H9 (cell line): ENCODE measurements around the gene MICAL3. TPM values are rescaled to one million over a fixed set of nuclear protein-coding genes. Genes with fewer than 3 reads are reported as not detected.

ENCODE experiments used
- DNase-seq: peaks from one replicate; pipeline ENCODE4 v3.0.0-alpha.2; 2017
- H2AFZ ChIP-seq: one replicate; pipeline ENCODE4 v1.6.1; 2013; ENCODE audit warnings: mild to moderate bottlenecking, low read length, control low read depth, moderate library complexity
- H2AK5ac ChIP-seq: 2 replicates; pipeline ENCODE4 v1.6.1; 2013; ENCODE audit warnings: low read length, control low read depth, mixed read lengths; ENCODE audit not compliant: insufficient read length
- H2BK120ac ChIP-seq: one replicate; pipeline ENCODE4 v1.6.1; 2013; ENCODE audit warnings: low read depth, mild to moderate bottlenecking, low read length, control low read depth, inconsistent platforms; ENCODE audit not compliant: poor library complexity, severe bottlenecking
- H2BK12ac ChIP-seq: 2 replicates; pipeline ENCODE4 v1.6.1; 2013; ENCODE audit warnings: low read length, control low read depth, mixed read lengths, low read depth; ENCODE audit not compliant: insufficient read length
- H2BK15ac ChIP-seq: 2 replicates; pipeline ENCODE4 v1.6.1; 2013; ENCODE audit warnings: low read depth, low read length, control low read depth
- H2BK20ac ChIP-seq: one replicate; pipeline ENCODE4 v1.6.1; 2013; ENCODE audit warnings: low read depth, mild to moderate bottlenecking, low read length, control low read depth, inconsistent platforms; ENCODE audit not compliant: poor library complexity, severe bottlenecking
- H2BK5ac ChIP-seq: 2 replicates; pipeline ENCODE4 v1.6.1; 2013; ENCODE audit warnings: low read length, control low read depth, mixed read lengths; ENCODE audit not compliant: insufficient read length
- H3K14ac ChIP-seq: 2 replicates; pipeline ENCODE4 v1.6.1; 2013; ENCODE audit warnings: low read length, control low read depth; ENCODE audit not compliant: insufficient read depth
- H3K18ac ChIP-seq: 2 replicates; pipeline ENCODE4 v1.6.1; 2013; ENCODE audit warnings: low read depth, mild to moderate bottlenecking, mixed read lengths, low read length, control low read depth; ENCODE audit not compliant: insufficient read length
- H3K23ac ChIP-seq: 2 replicates; pipeline ENCODE4 v1.6.1; 2013; ENCODE audit warnings: low read length, control low read depth, mixed read lengths, low read depth; ENCODE audit not compliant: insufficient read length
- H3K23me2 ChIP-seq: 2 replicates; pipeline ENCODE4 v1.6.1; 2013; ENCODE audit warnings: low read depth, mild to moderate bottlenecking, mixed read lengths, low read length, control low read depth; ENCODE audit not compliant: insufficient read length, poor library complexity, severe bottlenecking
- H3K27ac ChIP-seq: 2 replicates; pipeline ENCODE4 v1.5.1; 2013; ENCODE audit warnings: low read length, control low read depth, mixed read lengths, low read depth; ENCODE audit not compliant: insufficient read length
- H3K27me3 ChIP-seq: 2 replicates; pipeline ENCODE4 v1.6.1; 2013; ENCODE audit warnings: low read length, control low read depth, inconsistent platforms; ENCODE audit not compliant: insufficient read depth
- H3K4ac ChIP-seq: 2 replicates; pipeline ENCODE4 v1.6.1; 2013; ENCODE audit warnings: low read depth, mild to moderate bottlenecking, control low read depth, inconsistent platforms, low read length, moderate library complexity
- H3K4me1 ChIP-seq: 2 replicates; pipeline ENCODE4 v1.6.1; 2013; ENCODE audit warnings: low read length, control low read depth, inconsistent platforms; ENCODE audit not compliant: insufficient read depth
- H3K4me2 ChIP-seq: 2 replicates; pipeline ENCODE4 v1.6.1; 2013; ENCODE audit warnings: low read length, control low read depth, mixed read lengths; ENCODE audit not compliant: insufficient read length, insufficient read depth
- H3K56ac ChIP-seq: 2 replicates; pipeline ENCODE4 v1.6.1; 2013; ENCODE audit warnings: low read depth, mild to moderate bottlenecking, mixed read lengths, low read length, control low read depth; ENCODE audit not compliant: insufficient read length
- H3K79me1 ChIP-seq: 2 replicates; pipeline ENCODE4 v1.6.1; 2013; ENCODE audit warnings: low read depth, mild to moderate bottlenecking, moderate library complexity, low read length, control low read depth, inconsistent platforms; ENCODE audit not compliant: insufficient read depth, poor library complexity, severe bottlenecking
- H3K79me2 ChIP-seq: 2 replicates; pipeline ENCODE4 v1.6.1; 2013; ENCODE audit warnings: low read length, control low read depth, inconsistent platforms; ENCODE audit not compliant: insufficient read depth
- H3K9ac ChIP-seq: 2 replicates; pipeline ENCODE4 v1.6.1; 2013; ENCODE audit warnings: low read length, control low read depth, mixed read lengths; ENCODE audit not compliant: insufficient read length; ENCODE audit errors: extremely low read depth
- H3K9me3 ChIP-seq: one replicate; pipeline ENCODE4 v1.6.1; 2013; ENCODE audit warnings: low read depth, low read length, inconsistent platforms; ENCODE audit not compliant: control insufficient read depth
- H3T11ph ChIP-seq: one replicate; pipeline ENCODE4 v1.6.1; 2013; ENCODE audit warnings: mild to moderate bottlenecking, low read length, control low read depth, inconsistent platforms
- H4K20me1 ChIP-seq: one replicate; pipeline ENCODE4 v1.6.1; 2013; ENCODE audit not compliant: control insufficient read depth, insufficient read length, insufficient read depth
- H4K5ac ChIP-seq: 2 replicates; pipeline ENCODE4 v1.6.1; 2013; ENCODE audit warnings: low read depth, mild to moderate bottlenecking, mixed read lengths, low read length, control low read depth; ENCODE audit not compliant: insufficient read length
- H4K8ac ChIP-seq: replicated peaks from 2 replicates; pipeline ENCODE4 v1.6.1; 2013; ENCODE audit warnings: low read length, control low read depth, mixed read lengths, low read depth; ENCODE audit not compliant: insufficient read length
- H4K91ac ChIP-seq: 2 replicates; pipeline ENCODE4 v1.6.1; 2013; ENCODE audit warnings: low read depth, mild to moderate bottlenecking, moderate library complexity, mixed read lengths, low read length, control low read depth; ENCODE audit not compliant: insufficient read length
- H3K27ac Mint-ChIP-seq, 3 experiments: 2 replicates in 2 of 3; 3 replicates in 1 of 3; pipeline ENCODE4 v1.8.0; 2020 to 2021; ENCODE audit warnings: mixed read lengths in 3 of 3, mild to moderate bottlenecking in 1 of 3, moderate library complexity in 1 of 3
- H3K27me3 Mint-ChIP-seq: 2 replicates; pipeline ENCODE4 v1.8.0; 2021; ENCODE audit warnings: low read depth, mild to moderate bottlenecking, moderate library complexity, mixed read lengths
- H3K36me3 Mint-ChIP-seq, 3 experiments: 2 replicates in 2 of 3; 3 replicates in 1 of 3; pipeline ENCODE4 v1.8.0; 2020 to 2021; ENCODE audit warnings: low read depth in 3 of 3, mixed read lengths in 3 of 3; ENCODE audit not compliant: insufficient read depth in 1 of 3
- H3K4me1 Mint-ChIP-seq, 2 experiments: 2 replicates each; pipeline ENCODE4 v1.8.0; 2020; ENCODE audit warnings: mixed read lengths in 2 of 2
- H3K4me3 Mint-ChIP-seq, 2 experiments: 2 replicates in 1 of 2; 3 replicates in 1 of 2; pipeline ENCODE4 v1.8.0; 2020 to 2021; ENCODE audit warnings: mild to moderate bottlenecking in 2 of 2, mixed read lengths in 2 of 2, moderate library complexity in 1 of 2
- H3K9me3 Mint-ChIP-seq, 2 experiments: 2 replicates in 1 of 2; 3 replicates in 1 of 2; pipeline ENCODE4 v1.8.0; 2020; ENCODE audit warnings: mild to moderate bottlenecking in 2 of 2, mixed read lengths in 2 of 2, moderate library complexity in 1 of 2
- CTCF ChIP-seq: fragments of 200-600 bp; sonication (generic); conservative IDR thresholded peaks from 3 replicates; pipeline ENCODE4 v1.8.0; 2021; ENCODE audit warnings: antibody characterized with exemption, mild to moderate bottlenecking
- WGBS: extraction: QIAGEN DNeasy Blood & Tissue Kit; methylation state at CpG from one replicate; pipeline ENCODE4 v1.1.7; 2013; ENCODE audit warnings: missing lambda C conversion rate, low lambda C conversion rate, mixed read lengths; ENCODE audit not compliant: insufficient read length; ENCODE audit errors: extremely low coverage; 5-methylcytosine and 5-hydroxymethylcytosine counted together
- total RNA-seq: library from RNA; stranded (reverse); gene quantifications from 2 replicates; pipeline ENCODE4 v1.2.1, GENCODE V29; 2021

Gene MICAL3
- total RNA-seq, 1 experiment from 2014 or later, result 50.2 TPM

- no peak overlapping the region for H3K23ac ChIP-seq
- no peak overlapping the region for H4K8ac ChIP-seq
- Mint-ChIP-seq H3K27ac (no peak overlapping the region), H3K27me3 (no peaks in the 10 kb centered on the region; the same call in 1 of the 2 replicates), H3K36me3 (no peaks in the 10 kb centered on the region), H3K9me3 (no peaks in the 10 kb centered on the region), H3K4me1 (peaks cover 35 to 51% of the 10 kb centered on the region in 2 experiments), H3K4me3 (no peak overlapping the region)
- H2AK5ac ChIP-seq, result no peak overlapping the region
- H3T11ph ChIP-seq, result no peak overlapping the region
- H3K4me1 ChIP-seq, result peaks cover 8% of the 10 kb centered on the region; the same call in 1 of the 2 replicates
- H4K5ac ChIP-seq, result no peak overlapping the region
- no peak overlapping the region for H3K14ac ChIP-seq
- WGBS, result no CpG with 5 or more reads among the region's 7 CpGs
- H2BK5ac ChIP-seq, result no peak overlapping the region
- H2AFZ ChIP-seq, result no peak overlapping the region
- H2BK15ac ChIP-seq, result no peak overlapping the region
- no peak for TF ChIP-seq CTCF
- H2BK20ac ChIP-seq, result no peak overlapping the region
- no peak overlapping the region for H3K56ac ChIP-seq
- H3K79me1 ChIP-seq, result peaks cover 2% of the 10 kb centered on the region
- no peaks in the 10 kb centered on the region for H3K9me3 ChIP-seq
- no peak overlapping the region for H4K91ac ChIP-seq
- DNase-seq, result no peak
- H3K27ac ChIP-seq, result no peak overlapping the region
- no peak overlapping the region for H3K4me2 ChIP-seq
- H3K79me2 ChIP-seq, result peaks cover 3% of the 10 kb centered on the region; the same call in 1 of the 2 replicates
- no peaks in the 10 kb centered on the region for H3K27me3 ChIP-seq
- no peak overlapping the region for H3K18ac ChIP-seq
- H4K20me1 ChIP-seq, result no peaks in the 10 kb centered on the region
- no peak overlapping the region for H3K9ac ChIP-seq
- H2BK120ac ChIP-seq, result no peak overlapping the region
- H3K23me2 ChIP-seq, result peaks cover 5% of the 10 kb centered on the region
- no peak overlapping the region for H2BK12ac ChIP-seq
- H3K4ac ChIP-seq, result no peak overlapping the region
Observed at GRCh38 chr22:17926516-17926915, 97.8 kb downstream of the MICAL3 start.
